Transverse colon (tissue), 4 donors: ENCODE measurements around the gene LAPTM4A.

Experiments used
- CTCF ChIP-seq, 5 experiments: fragments of 200-600 bp in 3 of 5; fragments of 450-650 bp in 2 of 5; sonication (generic) in 3 of 5; IDR thresholded peaks; 1 replicate in 2 of 5; 2 replicates in 3 of 5; pipeline ENCODE4 v1.5.1; 2016 to 2017; ENCODE audit warnings: antibody characterized with exemption in 5 of 5, inconsistent platforms in 3 of 5, mild to moderate bottlenecking in 2 of 5, moderate library complexity in 1 of 5
- EP300 ChIP-seq: sonication (generic); formaldehyde crosslinking; IDR thresholded peaks from one replicate; pipeline ENCODE4 v1.6.1; 2017; ENCODE audit warnings: antibody characterized with exemption, low read depth
- POLR2A ChIP-seq: fragments of 450-650 bp; IDR thresholded peaks from one replicate; pipeline ENCODE4 v1.6.1; 2016; ENCODE audit warnings: antibody characterized with exemption, mild to moderate bottlenecking, moderate library complexity
- POLR2AphosphoS5 ChIP-seq, 3 donors: sonication (generic); formaldehyde crosslinking; IDR thresholded peaks; one replicate each; pipeline ENCODE4 v1.6.1; 2016; ENCODE audit warnings: antibody characterized with exemption in 3 of 3

DNA sequence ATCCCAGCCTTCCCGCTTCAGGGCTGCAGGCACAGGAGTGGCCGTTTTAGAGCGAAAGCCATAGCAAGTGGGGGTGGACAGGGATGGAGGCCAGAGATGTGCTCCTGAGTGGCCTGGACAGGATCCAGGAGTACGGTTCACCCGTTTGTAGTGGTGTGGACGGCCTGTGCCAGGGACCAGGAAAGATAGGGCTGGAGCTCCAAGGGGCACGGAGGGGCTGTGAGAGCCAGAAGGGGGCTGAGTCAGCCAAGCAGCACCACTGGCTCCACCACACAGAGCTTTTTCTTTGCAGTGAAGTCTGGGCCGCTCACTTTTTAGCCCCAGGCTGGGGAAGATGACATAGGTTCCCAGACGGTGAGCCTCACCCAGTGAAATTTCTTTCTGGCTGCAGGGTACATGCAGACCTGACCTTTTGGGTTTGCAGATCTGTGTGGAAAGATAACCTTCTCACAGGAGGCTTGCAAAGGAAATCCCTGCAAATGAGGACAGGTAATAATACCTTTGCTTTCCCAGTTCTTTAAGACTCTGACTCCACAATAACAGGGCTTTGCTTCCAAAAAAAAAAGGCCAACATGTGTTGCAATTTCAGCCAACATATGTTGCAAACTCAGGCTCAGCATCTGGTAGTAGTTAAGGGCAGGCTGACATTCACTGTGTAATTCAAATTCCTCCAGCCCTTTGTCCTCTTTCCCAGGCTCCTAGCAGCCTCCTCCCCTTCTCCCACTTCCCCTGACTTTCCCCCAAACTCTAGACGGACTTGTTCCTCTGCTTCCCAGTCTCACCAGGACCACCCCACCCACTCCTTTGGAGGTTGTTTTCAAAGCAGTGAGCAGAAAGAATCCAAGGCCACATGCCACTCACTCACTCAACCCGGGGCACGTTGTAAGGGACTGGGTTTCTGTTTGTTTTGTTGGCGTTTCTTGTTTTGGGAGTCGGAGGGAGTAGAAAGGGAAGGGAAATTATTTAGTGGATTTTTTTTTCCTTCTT lies 20.3 kb upstream of the LAPTM4A start:
- TF ChIP-seq CTCF (IDR thresholded peaks at IDR 0.05), result no peak
- TF ChIP-seq POLR2AphosphoS5 (IDR thresholded peaks at IDR 0.05), result peak; percentile 17 to 72 (median 46)
- no peak for TF ChIP-seq POLR2A
- TF ChIP-seq EP300, result no peak
